Thyroid gland (tissue), 4 donors: ENCODE results near the gene CASS4.

Source experiments
- CTCF ChIP-seq, 6 experiments: fragments of 200-600 bp in 3 of 6; fragments of 450-650 bp in 3 of 6; sonication (generic) in 3 of 6; IDR thresholded peaks; one replicate each; pipeline ENCODE4 v1.5.1; 2016 to 2019; ENCODE audit warnings: antibody characterized with exemption in 6 of 6, mild to moderate bottlenecking in 2 of 6, inconsistent platforms in 1 of 6, moderate library complexity in 1 of 6
- POLR2A ChIP-seq, 2 donors: fragments of 450-650 bp; IDR thresholded peaks; one replicate each; pipeline ENCODE4 v1.6.1; 2017; ENCODE audit warnings: antibody characterized with exemption in 2 of 2, mild to moderate bottlenecking in 2 of 2, moderate library complexity in 1 of 2

GRCh38 chr20:56414842-56415765, 3.0 kb downstream of the CASS4 start:
- TF ChIP-seq CTCF (IDR thresholded peaks at IDR 0.05) (no peak), POLR2A (IDR thresholded peaks at IDR 0.05) (no peak)
